T-helper 22 cell (primary cell): ENCODE measurements around the gene PCID2.

Experiments used
- DNase-seq: peaks from one replicate; pipeline ENCODE4 v3.0.0-alpha.2; 2020; ENCODE audit warnings: low read depth

Gene PCID2

GRCh38 chr13:113148940-113149503 lies 59.4 kb downstream of the PCID2 start:
- DNase-seq, result no peak

- no peak for DNase-seq
Observed at GRCh38 chr13:113148407-113148806, 60.1 kb downstream of the PCID2 start.

GRCh38 chr13:113147206-113147605 lies 61.3 kb downstream of the PCID2 start:
- DNase-seq, result no peak

GRCh38 chr13:113146750-113147149 lies 61.7 kb downstream of the PCID2 start:
- DNase-seq, result no peak

- no peak for DNase-seq
Observed at GRCh38 chr13:113145911-113146598, 62.4 kb downstream of the PCID2 start.

GRCh38 chr13:113145496-113145895 lies 63.0 kb downstream of the PCID2 start:
- no peak for DNase-seq

- no peak for DNase-seq
Observed at GRCh38 chr13:113144255-113144629, 64.2 kb downstream of the PCID2 start.

GRCh38 chr13:113143466-113144254 lies 64.8 kb downstream of the PCID2 start:
- no peak for DNase-seq

GRCh38 chr13:113142876-113143275 lies 65.6 kb downstream of the PCID2 start:
- no peak for DNase-seq

- DNase-seq, result no peak
Observed at GRCh38 chr13:113141601-113141970, 66.9 kb downstream of the PCID2 start.

- no peak for DNase-seq
Observed at GRCh38 chr13:113140677-113141600, 67.5 kb downstream of the PCID2 start.

GRCh38 chr13:113139577-113139976 lies 68.9 kb downstream of the PCID2 start:
- DNase-seq, result no peak

GRCh38 chr13:113138792-113139551 lies 69.5 kb downstream of the PCID2 start:
- no peak for DNase-seq

GRCh38 chr13:113137691-113138298 lies 70.7 kb downstream of the PCID2 start:
- DNase-seq, result no peak

- no peak for DNase-seq
Observed at GRCh38 chr13:113135281-113135760, 73.1 kb downstream of the PCID2 start.

- DNase-seq, result no peak
Observed at GRCh38 chr13:113129921-113130750, 78.3 kb downstream of the PCID2 start.

- DNase-seq, result no peak
Observed at GRCh38 chr13:113129480-113129879, 79.0 kb downstream of the PCID2 start.
